HEK293T (cell line): ENCODE data around the gene IL20.

ENCODE experiments used
- CTCF ChIA-PET: fragments of 350-600 bp; formaldehyde crosslinking; extraction: SDS; loops from one replicate; lab custom pipeline; 2021; ENCODE audit warnings: antibody characterized with exemption, inconsistent platforms; lab: Yijun Ruan, JAX
- POLR2A ChIA-PET: fragments of 350-600 bp; formaldehyde crosslinking; extraction: SDS; loops from one replicate; lab custom pipeline; 2020; ENCODE audit warnings: antibody characterized with exemption, inconsistent platforms; lab: Yijun Ruan, JAX
- DNase-seq: peaks from one replicate; pipeline ENCODE4 v3.0.0; 2012; ENCODE audit warnings: mixed read lengths; ENCODE audit errors: extremely low spot score
- ARNT ChIP-seq: fragments of 450-650 bp; IDR thresholded peaks from 2 replicates; pipeline ENCODE4 v1.6.1; 2017; ENCODE audit warnings: mild to moderate bottlenecking
- BHLHE40 ChIP-seq: fragments of 450-650 bp; IDR thresholded peaks from 2 replicates; pipeline ENCODE4 v1.6.1; 2016; ENCODE audit warnings: mild to moderate bottlenecking, moderate library complexity, borderline replicate concordance
- CTBP1 ChIP-seq: fragments of 450-650 bp; IDR thresholded peaks from 2 replicates; pipeline ENCODE4 v1.6.1; 2016; ENCODE audit warnings: borderline replicate concordance
- ELF4 ChIP-seq: fragments of 450-650 bp; IDR thresholded peaks from 2 replicates; pipeline ENCODE4 v1.6.1; 2017; ENCODE audit warnings: antibody characterized with exemption
- FOXA1 ChIP-seq: fragments of 450-650 bp; IDR thresholded peaks from 2 replicates; pipeline ENCODE4 v1.6.1; 2016; ENCODE audit warnings: mild to moderate bottlenecking
- FOXK2 ChIP-seq: fragments of 450-650 bp; IDR thresholded peaks from 2 replicates; pipeline ENCODE4 v1.6.1; 2016; ENCODE audit warnings: mild to moderate bottlenecking
- FOXM1 ChIP-seq: fragments of 450-650 bp; IDR thresholded peaks from 2 replicates; pipeline ENCODE4 v1.6.1; 2017; ENCODE audit warnings: mild to moderate bottlenecking, borderline replicate concordance
- HDGF ChIP-seq: fragments of 450-650 bp; IDR thresholded peaks from 2 replicates; pipeline ENCODE4 v1.6.1; 2017; ENCODE audit warnings: antibody characterized with exemption, borderline replicate concordance
- L3MBTL2 ChIP-seq: fragments of 450-650 bp; conservative IDR thresholded peaks from 2 replicates; pipeline ENCODE4 v1.6.1; 2016; ENCODE audit warnings: mild to moderate bottlenecking
- LEF1 ChIP-seq: fragments of 450-650 bp; IDR thresholded peaks from 2 replicates; pipeline ENCODE4 v1.6.1; 2017; ENCODE audit warnings: mild to moderate bottlenecking, borderline replicate concordance
- NFRKB ChIP-seq: fragments of 450-650 bp; IDR thresholded peaks from 2 replicates; pipeline ENCODE4 v1.6.1; 2016; ENCODE audit warnings: mild to moderate bottlenecking, moderate library complexity
- SP1 ChIP-seq: fragments of 450-650 bp; IDR thresholded peaks from 2 replicates; pipeline ENCODE4 v1.6.1; 2017
- SUZ12 ChIP-seq: fragments of 450-650 bp; IDR thresholded peaks from 2 replicates; pipeline ENCODE4 v1.6.1; 2016; ENCODE audit warnings: mild to moderate bottlenecking
- TARDBP ChIP-seq: fragments of 450-650 bp; IDR thresholded peaks from 2 replicates; pipeline ENCODE4 v1.6.1; 2016
- ZNF384 ChIP-seq: fragments of 450-650 bp; IDR thresholded peaks from 2 replicates; pipeline ENCODE4 v1.6.1; 2016
- TF ChIP-seq, protein P1 (sequence below): fragments of 450-650 bp; IDR thresholded peaks from 2 replicates; pipeline ENCODE4 v1.6.1; 2016

The IL20 gene, protein sequence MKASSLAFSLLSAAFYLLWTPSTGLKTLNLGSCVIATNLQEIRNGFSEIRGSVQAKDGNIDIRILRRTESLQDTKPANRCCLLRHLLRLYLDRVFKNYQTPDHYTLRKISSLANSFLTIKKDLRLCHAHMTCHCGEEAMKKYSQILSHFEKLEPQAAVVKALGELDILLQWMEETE

DNA sequence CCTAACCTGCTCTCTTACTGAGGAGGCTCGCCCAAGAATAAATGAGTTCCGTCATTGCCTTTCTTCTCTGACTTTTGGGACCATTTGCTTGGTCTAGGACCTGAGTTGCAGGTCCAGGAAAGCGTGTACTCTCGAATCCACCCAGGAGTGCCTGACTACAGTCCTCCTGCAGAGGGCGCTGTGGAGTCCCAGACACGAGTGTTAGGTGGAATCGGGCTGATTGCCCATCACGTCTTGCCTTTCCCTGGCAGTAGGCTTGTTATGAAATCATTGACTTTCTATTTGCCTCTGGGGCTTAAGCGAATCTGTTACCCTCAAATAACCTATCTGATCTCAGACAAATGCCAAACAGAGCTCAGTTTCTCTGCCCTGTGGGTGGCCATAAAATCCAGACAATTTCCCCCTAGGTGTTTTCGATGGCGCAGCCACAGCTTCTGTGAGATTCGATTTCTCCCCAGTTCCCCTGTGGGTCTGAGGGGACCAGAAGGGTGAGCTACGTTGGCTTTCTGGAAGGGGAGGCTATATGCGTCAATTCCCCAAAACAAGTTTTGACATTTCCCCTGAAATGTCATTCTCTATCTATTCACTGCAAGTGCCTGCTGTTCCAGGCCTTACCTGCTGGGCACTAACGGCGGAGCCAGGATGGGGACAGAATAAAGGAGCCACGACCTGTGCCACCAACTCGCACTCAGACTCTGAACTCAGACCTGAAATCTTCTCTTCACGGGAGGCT is at the start of gene IL20:
Gene IL20 (plus strand): TSS at position 685 of the 733 bp plus-strand sequence. CDS start 230 bp downstream, outside the sequence.
- TF ChIP-seq BHLHE40, result no peak
- no peak for TF ChIP-seq ELF4
- TF ChIP-seq FOXM1, result no peak
- TF ChIP-seq SUZ12, result no peak
- TF ChIP-seq ZNF384, result no peak
- no peak for TF ChIP-seq FOXA1
- TF ChIP-seq, protein P1, sequence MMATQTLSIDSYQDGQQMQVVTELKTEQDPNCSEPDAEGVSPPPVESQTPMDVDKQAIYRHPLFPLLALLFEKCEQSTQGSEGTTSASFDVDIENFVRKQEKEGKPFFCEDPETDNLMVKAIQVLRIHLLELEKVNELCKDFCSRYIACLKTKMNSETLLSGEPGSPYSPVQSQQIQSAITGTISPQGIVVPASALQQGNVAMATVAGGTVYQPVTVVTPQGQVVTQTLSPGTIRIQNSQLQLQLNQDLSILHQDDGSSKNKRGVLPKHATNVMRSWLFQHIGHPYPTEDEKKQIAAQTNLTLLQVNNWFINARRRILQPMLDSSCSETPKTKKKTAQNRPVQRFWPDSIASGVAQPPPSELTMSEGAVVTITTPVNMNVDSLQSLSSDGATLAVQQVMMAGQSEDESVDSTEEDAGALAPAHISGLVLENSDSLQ, result no peak
- TF ChIP-seq FOXK2, result no peak
- TF ChIP-seq TARDBP, result no peak
- no peak for TF ChIP-seq NFRKB
- TF ChIP-seq HDGF, result no peak
- TF ChIP-seq LEF1, result no peak
- no peak for TF ChIP-seq SP1
- no peak for TF ChIP-seq CTBP1
- no peak for TF ChIP-seq ARNT
- TF ChIP-seq L3MBTL2, result no peak
- ChIA-PET CTCF (interaction anchor here (0.7 to 2.0 kb wide), 6 partner anchors 20 to 47 kb away, joined by 3 to 17 read pairs (median 4); no protein-coding TSS in a partner anchor), POLR2A (no interaction called here)
- DNase-seq, result peak; percentile 90

DNA sequence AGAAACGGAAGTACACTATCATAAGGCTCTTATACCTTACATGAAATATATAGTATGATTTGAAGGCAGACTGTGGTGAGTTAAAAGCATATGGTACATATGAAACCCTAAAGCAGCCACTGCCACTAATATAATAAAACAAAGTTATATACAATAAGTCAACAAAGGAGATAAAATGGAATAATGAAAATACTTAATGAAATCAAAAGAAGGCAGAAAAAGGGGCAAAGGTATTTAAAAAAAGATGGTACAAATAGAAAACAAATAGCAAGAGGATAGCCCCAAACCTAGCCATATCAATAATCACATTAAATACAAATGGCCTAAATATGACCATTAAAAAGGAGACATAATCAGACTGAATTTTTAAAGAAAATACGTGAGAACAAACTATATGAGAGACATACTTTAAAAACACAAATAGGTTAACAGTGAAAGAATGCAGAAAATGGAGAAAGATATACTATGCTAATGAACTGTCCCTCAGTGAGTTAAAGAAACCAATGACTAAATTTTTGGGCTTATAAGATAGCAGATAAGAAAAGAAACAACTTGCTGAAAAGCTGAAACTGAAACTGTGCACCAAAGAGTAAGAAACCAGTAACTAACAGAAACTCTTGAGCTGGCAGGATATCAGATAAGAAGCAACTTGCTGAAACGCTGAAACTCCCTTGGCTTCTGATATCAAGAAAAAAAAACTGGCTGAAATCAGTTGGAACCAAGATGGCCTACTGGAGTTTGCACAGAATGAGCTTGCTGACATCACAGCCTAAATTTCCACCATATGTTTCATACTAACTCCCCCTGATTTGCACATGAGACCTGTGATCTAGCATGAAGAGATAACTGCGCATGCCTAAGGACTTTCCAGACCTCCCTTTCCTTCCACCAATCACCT is 48.8 kb upstream of the IL20 start:
- POLR2A ChIA-PET, result no interaction called here
- DNase-seq, result no peak
- TF ChIP-seq FOXK2, result no peak
- no peak for TF ChIP-seq HDGF
- no peak for TF ChIP-seq CTBP1
- no peak for TF ChIP-seq SUZ12
- TF ChIP-seq BHLHE40, result no peak
- no peak for TF ChIP-seq L3MBTL2
- no peak for TF ChIP-seq FOXM1
- TF ChIP-seq ELF4, result no peak
- TF ChIP-seq LEF1, result no peak
- no peak for TF ChIP-seq SP1
- no peak for TF ChIP-seq NFRKB
- TF ChIP-seq ZNF384, result no peak
- no peak for TF ChIP-seq TARDBP
- no peak for TF ChIP-seq FOXA1
- TF ChIP-seq, protein P1, result no peak
- TF ChIP-seq ARNT, result no peak
- CTCF ChIA-PET, result interaction anchor here (1.2 kb wide), 1 partner anchor 82 kb away, joined by 6 read pairs; no protein-coding TSS in a partner anchor

DNA sequence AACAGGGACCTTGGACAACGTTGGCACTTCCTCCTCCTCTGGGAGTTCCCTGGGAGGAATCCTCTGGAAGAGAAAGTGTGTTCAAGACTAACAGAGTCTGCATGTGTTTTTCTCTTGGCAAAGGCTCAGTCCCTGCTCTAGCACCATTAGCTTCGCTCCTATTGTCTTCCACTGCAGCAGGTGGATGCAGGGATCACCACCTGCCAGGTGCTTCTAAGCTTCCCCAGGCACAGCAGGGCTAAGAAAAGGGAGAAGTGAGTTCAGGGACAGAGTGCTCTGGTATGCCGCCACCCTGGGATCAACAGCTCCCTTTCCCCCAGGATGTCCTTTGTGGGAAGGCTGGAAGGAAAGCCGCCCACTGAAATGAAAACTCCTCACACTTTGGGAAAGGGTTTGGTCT is 43.9 kb upstream of the IL20 start:
- ChIA-PET POLR2A (no interaction called here), CTCF (no interaction called here)
- no peak for DNase-seq
- TF ChIP-seq BHLHE40 (no peak), TARDBP (no peak), L3MBTL2 (no peak)

DNA sequence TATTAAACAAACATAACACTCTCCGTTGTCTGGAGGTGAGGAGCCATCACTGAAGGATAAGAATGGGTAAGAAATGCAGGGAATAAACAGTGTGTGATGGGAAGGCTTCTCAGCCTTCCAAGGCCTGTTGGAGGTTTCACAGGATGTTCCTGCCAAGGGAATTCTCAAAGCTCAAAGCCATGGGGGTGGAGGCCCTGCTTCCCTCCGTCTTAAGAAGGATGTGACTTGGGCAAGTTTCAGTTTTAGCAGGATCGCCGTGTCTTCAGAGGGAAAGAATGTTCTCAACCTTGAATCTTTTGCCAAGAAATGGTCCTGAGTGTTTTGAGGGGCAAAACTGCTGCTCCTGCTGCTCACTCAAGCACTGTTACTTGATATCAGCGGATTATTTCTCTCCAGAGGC is 41.7 kb upstream of the IL20 start:
- POLR2A ChIA-PET, result no interaction called here
- TF ChIP-seq L3MBTL2 (no peak), FOXA1 (no peak), ZNF384 (no peak), SUZ12 (no peak), SP1 (no peak), ELF4 (no peak), NFRKB (no peak), BHLHE40 (no peak)
- TF ChIP-seq, protein P1, result no peak
- CTCF ChIA-PET, result no interaction called here
- DNase-seq, result no peak

DNA sequence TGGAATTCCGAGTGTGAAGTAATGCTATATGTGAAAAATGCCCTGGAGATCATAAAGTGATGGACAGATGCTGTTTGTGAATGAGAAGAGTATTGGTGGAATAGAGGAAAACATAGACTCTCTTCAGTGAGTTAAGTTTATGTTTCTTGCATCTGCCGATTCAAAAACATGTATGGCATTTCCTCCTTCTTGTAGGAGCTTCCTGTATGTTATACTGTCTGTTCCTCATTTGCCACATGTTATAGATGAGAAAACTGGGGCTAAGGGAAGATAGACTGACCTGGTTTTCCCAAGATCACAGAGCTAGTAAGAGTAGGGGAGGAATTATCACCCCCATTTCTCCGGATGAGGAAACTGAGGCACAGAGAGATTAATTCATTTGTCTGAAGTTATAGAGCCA is 41.1 kb upstream of the IL20 start:
- POLR2A ChIA-PET, result no interaction called here

More for the DNA sequence above, 41.1 kb upstream of the IL20 start:
- CTCF ChIA-PET, result no interaction called here
- DNase-seq, result no peak
- TF ChIP-seq, protein P1, result no peak
- no peak for TF ChIP-seq SUZ12
- TF ChIP-seq LEF1, result no peak
- no peak for TF ChIP-seq FOXA1
- no peak for TF ChIP-seq ARNT
- TF ChIP-seq NFRKB, result no peak
- TF ChIP-seq CTBP1, result no peak
- TF ChIP-seq FOXK2, result no peak
- no peak for TF ChIP-seq FOXM1
- no peak for TF ChIP-seq ELF4
- TF ChIP-seq HDGF, result no peak
- TF ChIP-seq L3MBTL2, result no peak
- TF ChIP-seq SP1, result no peak
- no peak for TF ChIP-seq BHLHE40
- no peak for TF ChIP-seq ZNF384
- TF ChIP-seq TARDBP, result no peak
